Head of caudate nucleus (tissue), 42 donors: ENCODE results near the gene IQCN.

Experiments
- DNase-seq, 42 donors: peaks; one replicate each; pipeline versions ENCODE4 v3.0.0 to v3.0.0-alpha.2; 2020 to 2021; ENCODE audit warnings: mixed read lengths in 7 of 42
- intact Hi-C: fragments of 100-400 bp; cut with DNase I; formaldehyde crosslinking; loops from one replicate; pipeline ENCODE4 v1.15.0; 2022

Gene IQCN

DNA sequence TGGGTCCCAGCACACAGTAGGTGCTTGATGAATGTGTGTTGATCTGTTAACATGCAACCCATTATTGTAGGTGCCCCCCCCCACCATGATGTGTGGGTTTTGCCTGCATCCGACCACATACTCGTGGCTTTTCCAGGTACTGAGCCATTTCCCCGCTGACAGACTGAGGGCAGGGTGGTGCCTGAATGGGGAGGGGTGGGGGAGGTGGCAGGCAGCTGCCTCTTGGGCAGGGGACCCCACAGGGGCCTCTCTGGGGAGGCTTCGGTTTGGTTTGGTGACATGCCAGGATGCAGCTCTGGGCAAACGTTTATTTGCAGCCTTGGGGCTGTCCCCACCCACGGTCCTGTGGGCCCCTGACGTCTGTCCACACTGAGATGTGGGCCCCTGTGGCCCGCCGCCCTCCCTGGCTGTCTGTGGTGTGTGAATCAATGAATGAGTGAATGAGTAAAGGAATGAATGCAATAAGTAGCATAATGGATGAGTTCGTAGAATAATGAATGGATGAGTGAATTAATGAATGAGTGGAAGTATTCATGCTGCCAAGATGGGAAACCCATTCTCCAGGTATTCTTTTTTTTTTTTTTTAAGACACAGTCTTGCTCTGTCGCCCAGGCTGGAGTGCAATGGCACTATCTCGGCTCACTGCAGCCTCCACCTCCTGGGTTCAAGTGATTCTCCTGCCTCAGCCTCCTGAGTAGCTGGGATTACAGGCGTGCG lies 16.2 kb upstream of the IQCN start:
- intact Hi-C loops: no loop called here
- no peak for DNase-seq

DNA sequence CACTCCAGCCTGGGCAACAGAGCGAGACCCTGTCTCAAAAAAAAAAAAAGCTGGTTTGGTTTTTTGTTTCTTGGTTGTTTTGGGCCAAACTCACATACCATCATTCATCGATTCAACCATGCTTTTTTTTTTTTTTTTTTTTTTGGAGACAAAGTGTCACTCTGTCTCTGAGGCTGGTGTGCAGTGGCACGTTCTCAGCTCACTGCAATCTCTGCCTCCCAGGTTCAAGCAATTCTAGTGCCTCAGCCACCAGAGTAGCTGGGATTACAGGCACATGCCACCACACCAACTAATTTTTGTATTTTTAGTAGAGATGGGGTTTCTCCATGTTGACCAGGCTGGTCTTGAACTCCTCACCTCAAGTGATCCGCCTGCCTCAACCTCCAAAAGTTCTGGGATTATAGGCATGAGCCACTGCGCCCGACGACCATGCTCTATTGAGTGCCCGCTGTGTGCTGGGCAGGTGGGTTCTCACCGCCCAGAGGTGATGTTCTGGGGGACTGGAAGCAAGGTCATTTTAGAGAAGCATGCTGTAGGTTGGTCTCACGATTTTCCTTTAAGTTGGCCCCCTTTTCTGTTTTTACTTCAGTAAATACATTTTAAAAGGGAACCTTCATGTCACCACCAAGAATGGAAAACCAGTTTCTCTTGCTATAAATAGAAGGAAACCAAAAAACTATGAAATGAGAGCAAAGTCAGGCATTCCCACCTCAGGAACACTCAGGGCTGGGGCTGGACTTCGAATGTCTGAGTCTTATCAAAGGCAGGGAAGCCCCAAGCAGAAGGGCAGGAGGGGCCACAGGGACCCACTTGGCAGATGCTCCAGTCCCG lies 15.4 kb upstream of the IQCN start:
- intact Hi-C loops: no loop called here
- no peak for DNase-seq

- intact Hi-C loops: no loop called here
- DNase-seq: no peak
Measured at GRCh38 chr19:18287836-18288772, 13.9 kb upstream of the IQCN start.

DNA sequence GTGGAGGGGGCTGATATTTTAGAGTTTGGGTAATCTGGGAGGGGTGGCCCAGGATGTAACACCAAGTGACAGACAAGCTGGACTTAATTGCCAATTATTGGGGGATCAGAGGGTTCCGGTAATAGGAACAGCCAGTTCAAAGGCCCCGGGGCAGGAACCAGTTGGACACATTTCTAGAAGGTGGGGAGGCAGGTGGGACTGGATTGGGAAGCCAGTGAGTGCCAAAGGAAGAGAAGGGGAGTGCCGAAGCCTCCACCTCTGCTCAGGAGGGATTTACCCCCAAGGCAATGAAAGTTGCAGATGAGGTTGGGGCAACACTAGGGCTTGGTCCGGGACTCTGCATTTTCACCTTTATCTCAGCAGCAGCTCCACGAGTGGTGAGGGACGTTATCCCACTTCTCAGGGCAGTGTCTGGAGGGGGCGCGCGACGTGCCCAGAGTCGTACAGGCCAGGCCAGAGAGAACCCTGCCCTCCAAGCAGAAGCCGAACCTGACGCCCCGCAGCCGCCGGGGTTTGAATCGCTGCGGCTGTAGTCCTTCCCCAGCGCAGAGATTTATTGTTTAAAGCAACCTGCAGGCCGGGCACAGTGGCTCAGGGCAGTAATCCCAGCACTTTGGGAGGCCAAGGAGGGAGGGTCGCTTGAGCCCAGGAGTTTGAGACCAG lies 12.9 kb upstream of the IQCN start:
- no peak for DNase-seq
- intact Hi-C loops: no loop called here

- intact Hi-C loops: no loop called here
- DNase-seq: no peak
Measured at GRCh38 chr19:18284712-18285360, 10.6 kb upstream of the IQCN start.

GRCh38 chr19:18283338-18283737 lies 9.1 kb upstream of the IQCN start:
- DNase-seq: no peak

DNA sequence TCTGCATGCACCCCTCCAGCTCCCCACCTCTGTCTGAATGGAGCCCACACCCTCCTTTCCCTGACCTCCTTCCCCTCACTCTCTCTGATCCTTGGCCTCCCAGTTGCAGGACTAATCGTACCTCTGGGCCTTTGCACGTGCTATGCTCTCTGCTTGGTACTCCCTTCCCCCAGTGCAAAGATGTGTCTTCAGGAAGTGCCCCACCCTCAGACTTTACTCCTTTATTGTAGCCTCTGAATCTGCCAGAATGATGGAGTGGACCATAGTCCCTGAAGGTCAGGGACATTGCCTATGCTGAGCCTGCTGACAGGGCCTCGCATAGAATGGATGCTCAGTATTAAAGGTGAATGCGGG lies 8.5 kb upstream of the IQCN start:
- DNase-seq: no peak
- intact Hi-C loops: loop anchor here (2.0 kb wide), 1 partner anchor 40 kb away; the partner anchor contains the start of gene LSM4

More at GRCh38 chr19:18283338-18283737, 9.1 kb upstream of the IQCN start:
- intact Hi-C loops: loop anchor here (2.0 kb wide), 1 partner anchor 39 kb away; the partner anchor contains the start of gene LSM4

- peak in 6 of 42 donors; percentile 24 to 33 (median 26) for DNase-seq
- intact Hi-C loops: loop anchor here (2.0 kb wide), 1 partner anchor 41 kb away; the partner anchor contains the start of gene LSM4
Measured at GRCh38 chr19:18282021-18282787, 8.0 kb upstream of the IQCN start.

DNA sequence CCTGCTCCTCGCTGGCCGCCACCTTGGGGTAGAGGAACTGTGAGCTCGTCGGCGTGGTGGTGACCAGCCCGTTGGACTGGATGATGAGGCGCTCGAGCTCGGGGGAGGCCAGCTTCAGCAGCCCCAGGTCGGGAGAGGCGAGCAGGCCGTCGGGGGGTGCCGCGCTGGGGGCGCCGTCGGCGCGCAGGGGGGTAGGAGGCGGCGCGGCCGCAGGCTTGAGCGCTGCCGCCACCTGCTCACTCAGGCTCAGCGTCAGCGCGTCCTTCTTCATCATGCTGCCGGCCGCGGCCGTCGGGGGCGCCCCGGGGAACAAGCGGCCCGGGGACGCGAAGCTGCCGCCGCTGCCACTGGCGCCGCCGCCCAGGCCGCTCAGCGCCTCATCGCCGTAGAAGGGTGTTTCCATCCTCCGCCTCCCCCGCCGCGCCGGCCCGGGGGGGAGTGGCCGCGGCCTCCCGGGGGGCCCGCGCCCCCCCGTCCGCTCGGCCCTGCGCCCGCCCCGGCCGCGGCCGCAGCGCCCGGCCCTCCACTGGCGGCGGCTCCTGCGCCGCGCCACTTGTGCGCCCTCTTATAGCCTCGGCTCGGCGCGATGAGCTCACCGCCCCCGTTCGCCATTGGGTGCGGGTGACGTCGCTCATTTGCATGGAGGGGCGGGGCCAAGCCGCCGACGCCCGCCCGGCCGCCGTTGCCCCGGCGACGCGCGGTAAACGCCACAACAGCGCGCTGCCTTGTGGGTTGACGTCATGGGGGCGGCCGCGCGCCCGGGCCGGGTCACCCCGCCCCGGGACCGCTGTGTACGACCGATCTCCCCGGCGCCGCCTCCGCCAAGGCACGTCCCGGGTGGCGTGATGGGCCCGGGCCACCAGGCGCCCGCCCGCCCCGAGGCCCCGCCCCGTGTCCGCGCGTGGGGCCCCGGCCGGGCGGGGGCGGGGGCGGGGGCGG lies 7.1 kb upstream of the IQCN start, which contains the start of gene JUND:
Gene JUND (minus strand): TSS at position 541 of the 939 bp plus-strand sequence. CDS start 138 bp downstream, at position 403.
- peak; percentile 93 to 99 (median 98) for DNase-seq
- intact Hi-C loops: loop anchor here (2.0 kb wide), 3 partner anchors 23 to 137 kb away; partner anchors contain the start of genes LSM4 and SSBP4

DNA sequence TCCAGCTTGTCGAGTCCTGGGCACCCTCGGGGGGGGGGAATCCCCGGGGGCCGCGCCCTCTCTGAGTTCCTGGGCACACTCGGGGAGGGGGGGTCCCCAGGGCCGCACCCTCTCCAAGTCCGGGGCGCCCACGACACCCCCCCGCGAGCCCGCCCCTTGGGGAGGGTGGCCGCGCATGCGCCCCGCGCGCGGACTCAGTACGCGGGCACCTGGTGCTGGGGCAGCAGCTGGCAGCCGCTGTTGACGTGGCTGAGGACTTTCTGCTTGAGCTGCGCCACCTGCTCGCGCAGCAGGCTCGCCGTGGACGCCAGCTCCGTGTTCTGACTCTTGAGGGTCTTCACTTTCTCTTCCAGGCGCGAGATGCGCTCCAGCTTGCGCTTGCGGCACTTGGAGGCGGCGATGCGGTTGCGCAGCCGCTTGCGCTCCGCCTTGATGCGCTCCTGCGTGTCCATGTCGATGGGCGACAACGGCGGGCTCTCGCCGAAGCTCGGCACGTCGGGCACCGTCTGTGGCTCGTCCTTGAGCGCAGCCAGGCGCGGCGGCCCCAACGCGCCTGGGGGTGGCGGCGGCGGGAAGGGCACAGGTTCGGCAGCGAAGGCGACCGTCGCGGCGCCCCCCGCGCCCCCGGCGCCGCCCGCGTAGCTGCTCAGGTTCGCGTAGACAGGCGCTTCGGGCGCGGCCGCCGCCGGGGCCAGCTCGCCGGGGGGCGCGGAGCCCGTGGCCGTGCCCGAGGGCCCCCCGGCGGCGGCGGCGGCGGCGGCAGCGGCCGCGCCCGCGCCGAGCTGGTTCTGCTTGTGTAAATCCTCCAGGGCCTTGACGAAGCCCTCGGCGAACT lies 6.2 kb upstream of the IQCN start:
- intact Hi-C loops: loop anchor here (2.0 kb wide), 2 partner anchors 24 to 138 kb away; partner anchors contain the start of gene SSBP4
- peak in 41 of 42 donors; percentile 69 to 90 (median 81) for DNase-seq

GRCh38 chr19:18279516-18280246 lies 5.4 kb upstream of the IQCN start:
- peak; percentile 84 to 98 (median 95) for DNase-seq
- intact Hi-C loops: loop anchor here (2.0 kb wide), 3 partner anchors 25 to 139 kb away; partner anchors contain the start of gene SSBP4

- no peak for DNase-seq
- intact Hi-C loops: loop anchor here (2.0 kb wide), 1 partner anchor 50 kb away; no protein-coding TSS in a partner anchor
Measured at GRCh38 chr19:18279266-18279515, 4.9 kb upstream of the IQCN start.

DNA sequence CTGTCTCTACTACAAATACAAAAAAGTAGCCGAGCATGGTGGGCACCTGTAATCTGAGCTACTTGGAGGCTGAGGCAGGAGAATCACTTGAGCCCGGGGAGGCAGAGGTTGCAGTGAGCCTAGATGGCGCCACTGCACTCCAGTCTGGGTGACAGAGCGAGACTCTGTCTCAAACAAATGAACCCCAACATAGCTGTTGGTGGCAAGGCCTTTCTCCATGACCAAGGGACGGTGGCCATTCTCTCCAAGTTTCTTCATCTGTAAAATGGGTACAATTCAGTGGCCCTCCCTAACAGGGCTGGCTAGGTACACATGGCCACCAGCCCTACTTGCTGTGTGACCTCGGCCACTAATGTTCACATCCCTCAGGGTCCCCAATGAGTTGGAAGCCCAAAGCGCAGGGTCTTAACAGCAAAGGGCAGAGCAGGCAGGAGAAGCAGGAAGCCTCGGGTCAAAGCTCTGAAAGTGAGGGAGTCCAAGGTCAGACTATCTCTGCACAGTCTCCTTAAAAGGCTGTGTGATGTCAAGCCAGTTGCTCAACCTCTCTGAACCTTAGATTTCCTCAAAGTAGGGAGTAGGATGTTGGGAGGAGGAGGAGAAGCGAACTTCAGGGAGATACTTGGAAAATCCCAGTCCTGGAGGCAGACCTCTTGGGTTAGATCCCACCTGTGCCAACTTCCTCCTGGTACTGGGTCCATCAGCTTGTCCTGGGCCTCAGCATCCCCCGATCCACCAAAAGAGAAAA lies 4.4 kb upstream of the IQCN start:
- intact Hi-C loops: loop anchor here (2.0 kb wide), 1 partner anchor 50 kb away; no protein-coding TSS in a partner anchor
- DNase-seq: peak in 1 of 42 donors; percentile 34
